ENCODE data around the gene GRID2. TPM values are rescaled to one million over a fixed set of nuclear protein-coding genes. Genes with fewer than 3 reads are reported as not detected.
"Not testable (repeated sequence)": the region's sequence is repeated elsewhere in the genome, so short reads cannot be mapped to it uniquely, and the experiment has no call there.

GRID2 gene
- polyA plus RNA-seq, 1 experiment: not detected

- H3K4me3 ChIP-seq (ENCODE audit: low read depth, low read length): no peak overlapping the region
- TF ChIP-seq, protein P1, sequence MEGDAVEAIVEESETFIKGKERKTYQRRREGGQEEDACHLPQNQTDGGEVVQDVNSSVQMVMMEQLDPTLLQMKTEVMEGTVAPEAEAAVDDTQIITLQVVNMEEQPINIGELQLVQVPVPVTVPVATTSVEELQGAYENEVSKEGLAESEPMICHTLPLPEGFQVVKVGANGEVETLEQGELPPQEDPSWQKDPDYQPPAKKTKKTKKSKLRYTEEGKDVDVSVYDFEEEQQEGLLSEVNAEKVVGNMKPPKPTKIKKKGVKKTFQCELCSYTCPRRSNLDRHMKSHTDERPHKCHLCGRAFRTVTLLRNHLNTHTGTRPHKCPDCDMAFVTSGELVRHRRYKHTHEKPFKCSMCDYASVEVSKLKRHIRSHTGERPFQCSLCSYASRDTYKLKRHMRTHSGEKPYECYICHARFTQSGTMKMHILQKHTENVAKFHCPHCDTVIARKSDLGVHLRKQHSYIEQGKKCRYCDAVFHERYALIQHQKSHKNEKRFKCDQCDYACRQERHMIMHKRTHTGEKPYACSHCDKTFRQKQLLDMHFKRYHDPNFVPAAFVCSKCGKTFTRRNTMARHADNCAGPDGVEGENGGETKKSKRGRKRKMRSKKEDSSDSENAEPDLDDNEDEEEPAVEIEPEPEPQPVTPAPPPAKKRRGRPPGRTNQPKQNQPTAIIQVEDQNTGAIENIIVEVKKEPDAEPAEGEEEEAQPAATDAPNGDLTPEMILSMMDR (IDR thresholded peaks at IDR 0.05; ENCODE audit: low read depth, low read length): no peak
- H3K27ac ChIP-seq (ENCODE audit: low read depth, low read length): no peak overlapping the region
- no peaks in the 10 kb centered on the region for H3K9me3 ChIP-seq (ENCODE audit: control insufficient read depth, insufficient read depth, low read length)
- ChIA-PET CTCF (no interaction called here), POLR2A (no interaction called here)
- no peaks in the 10 kb centered on the region for H3K27me3 ChIP-seq (ENCODE audit: control insufficient read depth, insufficient read depth, low read length)
- no peak for DNase-seq (ENCODE audit: low read depth, low spot score)
Observed at GRCh38 chr4:93659629-93660028, 1355.9 kb downstream of the GRID2 start.

- H3K9me3 ChIP-seq (ENCODE audit: control insufficient read depth, insufficient read depth, low read length): no peaks in the 10 kb centered on the region
- H3K4me3 ChIP-seq (ENCODE audit: low read depth, low read length): no peak overlapping the region
- TF ChIP-seq, protein P1 (IDR thresholded peaks at IDR 0.05; ENCODE audit: low read depth, low read length): no peak
- H3K27ac ChIP-seq (ENCODE audit: low read depth, low read length): no peak overlapping the region
- ChIA-PET CTCF (no interaction called here), POLR2A (no interaction called here)
- no peak for DNase-seq (ENCODE audit: low read depth, low spot score)
- no peaks in the 10 kb centered on the region for H3K27me3 ChIP-seq (ENCODE audit: control insufficient read depth, insufficient read depth, low read length)
Observed at GRCh38 chr4:93660036-93660435, 1356.3 kb downstream of the GRID2 start.

DNA sequence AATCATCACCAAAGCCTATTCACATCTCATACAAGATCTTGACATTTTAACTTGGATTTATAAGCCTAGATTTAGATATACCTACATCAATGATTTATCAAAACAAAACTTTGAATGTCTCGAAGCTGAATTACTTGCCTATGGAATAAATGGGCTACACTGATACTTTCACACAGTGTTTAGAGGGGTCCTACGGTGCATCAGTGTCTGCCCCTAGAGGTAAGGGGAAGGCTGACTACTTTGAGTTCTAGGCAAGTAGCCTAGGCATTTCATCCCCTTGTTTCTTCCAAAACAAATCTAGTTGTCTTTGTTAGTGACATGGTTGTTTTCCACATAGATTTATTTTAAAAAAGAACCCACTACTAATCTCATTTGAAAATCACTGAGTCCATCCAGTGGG lies 1366.7 kb downstream of the GRID2 start:
- DNase-seq (ENCODE audit: low read depth, low spot score): no peak
- H3K27ac ChIP-seq (ENCODE audit: low read depth, low read length): no peak overlapping the region
- ChIA-PET CTCF (no interaction called here), POLR2A (no interaction called here)
- no peaks in the 10 kb centered on the region for H3K27me3 ChIP-seq (ENCODE audit: control insufficient read depth, insufficient read depth, low read length)
- TF ChIP-seq, protein P1 (IDR thresholded peaks at IDR 0.05; ENCODE audit: low read depth, low read length): no peak
- no peaks in the 10 kb centered on the region for H3K9me3 ChIP-seq (ENCODE audit: control insufficient read depth, insufficient read depth, low read length)
- H3K4me3 ChIP-seq (ENCODE audit: low read depth, low read length): no peak overlapping the region

- no peaks in the 10 kb centered on the region for H3K9me3 ChIP-seq (ENCODE audit: control insufficient read depth, insufficient read depth, low read length)
- CTCF ChIA-PET: no interaction called here
- POLR2A ChIA-PET: no interaction called here
- DNase-seq (ENCODE audit: low read depth, low spot score): no peak
- TF ChIP-seq, protein P1 (IDR thresholded peaks at IDR 0.05; ENCODE audit: low read depth, low read length): no peak
- no peak overlapping the region for H3K4me3 ChIP-seq (ENCODE audit: low read depth, low read length)
- H3K27me3 ChIP-seq (ENCODE audit: control insufficient read depth, insufficient read depth, low read length): no peaks in the 10 kb centered on the region
- H3K27ac ChIP-seq (ENCODE audit: low read depth, low read length): no peak overlapping the region
Observed at GRCh38 chr4:93671093-93671492, 1367.3 kb downstream of the GRID2 start.

DNA sequence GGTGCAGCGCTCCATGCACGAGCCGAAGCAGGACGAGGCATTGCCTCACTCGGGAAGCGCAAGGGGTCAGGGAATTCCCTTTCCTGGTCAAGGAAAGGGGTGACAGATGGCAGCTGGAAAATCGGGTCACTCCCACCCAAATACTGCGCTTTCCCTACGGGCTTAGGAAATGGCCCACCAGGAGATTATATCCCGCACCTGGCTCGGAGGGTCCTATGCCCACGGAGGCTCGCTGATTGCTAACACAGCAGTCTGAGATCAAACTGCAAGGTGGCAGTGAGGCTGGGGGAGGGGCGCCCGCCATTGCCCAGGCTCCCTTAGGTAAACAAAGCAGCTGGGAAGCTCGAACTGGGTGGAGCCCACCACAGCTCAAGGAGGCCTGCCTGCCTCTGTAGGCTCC lies 1373.2 kb downstream of the GRID2 start:
- H3K4me3 ChIP-seq (ENCODE audit: low read depth, low read length); H3K27me3 ChIP-seq (ENCODE audit: control insufficient read depth, insufficient read depth, low read length); DNase-seq (ENCODE audit: low read depth, low spot score); H3K27ac ChIP-seq (ENCODE audit: low read depth, low read length); CTCF ChIA-PET; H3K9me3 ChIP-seq (ENCODE audit: control insufficient read depth, insufficient read depth, low read length); POLR2A ChIA-PET: not testable (repeated sequence)

DNA sequence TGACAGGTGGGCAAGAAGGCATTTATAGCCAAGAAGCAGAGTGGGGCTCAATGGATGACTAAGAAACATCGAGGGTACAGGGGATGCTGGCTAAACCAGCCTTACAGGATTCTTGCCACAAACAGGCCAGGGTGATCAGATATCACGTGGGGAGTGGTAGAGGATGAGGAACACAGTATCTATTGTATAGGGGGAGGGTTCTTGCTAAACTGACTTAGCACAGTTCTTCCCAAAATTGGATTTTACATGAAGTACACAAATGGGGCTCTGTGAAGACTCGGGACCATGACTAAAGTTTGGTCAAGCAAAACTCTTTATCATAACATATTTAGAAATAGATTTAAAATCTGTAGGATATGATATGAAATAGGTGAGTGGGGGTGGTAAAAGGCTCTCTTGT lies 1380.8 kb downstream of the GRID2 start:
- TF ChIP-seq, protein P1 (IDR thresholded peaks at IDR 0.05; ENCODE audit: low read depth, low read length): no peak
- Histone ChIP-seq H3K4me3 (ENCODE audit: low read depth, low read length) (no peak overlapping the region), H3K27me3 (ENCODE audit: control insufficient read depth, insufficient read depth, low read length) (no peaks in the 10 kb centered on the region), H3K27ac (ENCODE audit: low read depth, low read length) (no peak overlapping the region), H3K9me3 (ENCODE audit: control insufficient read depth, insufficient read depth, low read length) (no peaks in the 10 kb centered on the region)
- DNase-seq (ENCODE audit: low read depth, low spot score): no peak
- CTCF ChIA-PET: no interaction called here
- POLR2A ChIA-PET: no interaction called here

All from AG04450 (cell line).